PC-9 (cell line): ENCODE data around the gene TRIO.

Experiments
- EZH2 ChIP-seq: fragments of 200-600 bp; sonication (generic); IDR thresholded peaks from 2 replicates; pipeline ENCODE4 v1.8.0; 2017; ENCODE audit warnings: antibody characterized with exemption, low read depth
- TF ChIP-seq, protein P1 (sequence below): fragments of 200-600 bp; sonication (generic); conservative IDR thresholded peaks from 2 replicates; pipeline ENCODE4 v1.6.1; 2017; ENCODE audit warnings: mixed run types, antibody characterized with exemption, mild to moderate bottlenecking, moderate library complexity

- TF ChIP-seq, protein P1, sequence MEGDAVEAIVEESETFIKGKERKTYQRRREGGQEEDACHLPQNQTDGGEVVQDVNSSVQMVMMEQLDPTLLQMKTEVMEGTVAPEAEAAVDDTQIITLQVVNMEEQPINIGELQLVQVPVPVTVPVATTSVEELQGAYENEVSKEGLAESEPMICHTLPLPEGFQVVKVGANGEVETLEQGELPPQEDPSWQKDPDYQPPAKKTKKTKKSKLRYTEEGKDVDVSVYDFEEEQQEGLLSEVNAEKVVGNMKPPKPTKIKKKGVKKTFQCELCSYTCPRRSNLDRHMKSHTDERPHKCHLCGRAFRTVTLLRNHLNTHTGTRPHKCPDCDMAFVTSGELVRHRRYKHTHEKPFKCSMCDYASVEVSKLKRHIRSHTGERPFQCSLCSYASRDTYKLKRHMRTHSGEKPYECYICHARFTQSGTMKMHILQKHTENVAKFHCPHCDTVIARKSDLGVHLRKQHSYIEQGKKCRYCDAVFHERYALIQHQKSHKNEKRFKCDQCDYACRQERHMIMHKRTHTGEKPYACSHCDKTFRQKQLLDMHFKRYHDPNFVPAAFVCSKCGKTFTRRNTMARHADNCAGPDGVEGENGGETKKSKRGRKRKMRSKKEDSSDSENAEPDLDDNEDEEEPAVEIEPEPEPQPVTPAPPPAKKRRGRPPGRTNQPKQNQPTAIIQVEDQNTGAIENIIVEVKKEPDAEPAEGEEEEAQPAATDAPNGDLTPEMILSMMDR = no peak
- TF ChIP-seq EZH2 = no peak
Observed at GRCh38 chr5:14369780-14370179, 226.6 kb downstream of the TRIO start.
